GM23338 (cell line): ENCODE results near the gene MMADHC. TPM values are rescaled to one million over a fixed set of nuclear protein-coding genes. Genes with fewer than 3 reads are reported as not detected.
A peak's percentile ranks its signal among the peaks of the same experiment; 100 is the strongest.

Source experiments
- ATAC-seq: fragments of 200-7000 bp; cut with Tn5 transposase; 3 replicates; pipeline ENCODE4 v1.9.1; 2020
- DNase-seq: peaks from one replicate; pipeline ENCODE4 v3.0.0-alpha.2; 2015; ENCODE audit warnings: low spot score
- H2AFZ ChIP-seq: fragments of 200-600 bp; sonication (generic); 2 replicates; pipeline ENCODE4 v1.8.0; 2016; ENCODE audit warnings: antibody characterized with exemption, mild to moderate bottlenecking, moderate library complexity
- H3F3A ChIP-seq: fragments of 200-600 bp; sonication (generic); replicated peaks from 2 replicates; pipeline ENCODE4 v1.8.0; 2017; ENCODE audit warnings: antibody characterized with exemption, mixed run types, low read depth
- H3K27ac ChIP-seq: fragments of 200-600 bp; sonication (generic); 2 replicates; pipeline ENCODE4 v1.6.1; 2016; ENCODE audit warnings: low read depth
- H3K27me3 ChIP-seq: fragments of 200-600 bp; sonication (generic); 2 replicates; pipeline ENCODE4 v1.8.0; 2016; ENCODE audit warnings: mild to moderate bottlenecking, mixed run types, moderate library complexity; ENCODE audit not compliant: insufficient read depth
- H3K36me3 ChIP-seq: fragments of 200-600 bp; sonication (generic); 2 replicates; pipeline ENCODE4 v1.8.0; 2016; ENCODE audit warnings: mild to moderate bottlenecking; ENCODE audit not compliant: insufficient read depth
- H3K4me1 ChIP-seq: fragments of 200-600 bp; sonication (generic); 2 replicates; pipeline ENCODE4 v1.8.0; 2016; ENCODE audit warnings: mild to moderate bottlenecking, moderate library complexity; ENCODE audit not compliant: insufficient read depth
- H3K4me2 ChIP-seq: fragments of 200-600 bp; sonication (generic); 2 replicates; pipeline ENCODE4 v1.7.1; 2017; ENCODE audit warnings: mixed run types
- H3K4me3 ChIP-seq: fragments of 200-600 bp; sonication (generic); 2 replicates; pipeline ENCODE4 v1.6.1; 2016; ENCODE audit warnings: mixed run types
- H3K79me2 ChIP-seq: fragments of 200-600 bp; sonication (generic); replicated peaks from 2 replicates; pipeline ENCODE4 v1.8.0; 2017; ENCODE audit warnings: mild to moderate bottlenecking; ENCODE audit not compliant: insufficient read depth
- H3K9me2 ChIP-seq: fragments of 200-600 bp; sonication (generic); 2 replicates; pipeline ENCODE4 v1.8.0; 2017; ENCODE audit not compliant: insufficient read depth
- H4K20me1 ChIP-seq: fragments of 200-600 bp; sonication (generic); replicated peaks from 2 replicates; pipeline ENCODE4 v1.8.0; 2017; ENCODE audit warnings: mild to moderate bottlenecking; ENCODE audit not compliant: insufficient read depth
- H3K27ac Mint-ChIP-seq: 2 replicates; pipeline ENCODE4 v1.8.0; 2020; ENCODE audit warnings: inconsistent platforms, mild to moderate bottlenecking, moderate library complexity, mixed read lengths
- H3K27me3 Mint-ChIP-seq: 3 replicates; pipeline ENCODE4 v1.8.0; 2022; ENCODE audit warnings: low read depth, mild to moderate bottlenecking, moderate library complexity, mixed read lengths, inconsistent platforms; ENCODE audit not compliant: insufficient read depth, poor library complexity
- H3K36me3 Mint-ChIP-seq: 3 replicates; pipeline ENCODE4 v1.8.0; 2021; ENCODE audit warnings: low read depth, mild to moderate bottlenecking, inconsistent platforms, moderate library complexity, mixed read lengths
- H3K4me1 Mint-ChIP-seq: 3 replicates; pipeline ENCODE4 v1.8.0; 2020; ENCODE audit warnings: mild to moderate bottlenecking, inconsistent platforms, mixed read lengths
- H3K4me3 Mint-ChIP-seq: 3 replicates; pipeline ENCODE4 v1.8.0; 2021; ENCODE audit warnings: moderate library complexity, mild to moderate bottlenecking, inconsistent platforms, mixed read lengths
- H3K9me3 Mint-ChIP-seq: 3 replicates; pipeline ENCODE4 v1.8.0; 2020; ENCODE audit warnings: moderate library complexity, mild to moderate bottlenecking, inconsistent platforms, mixed read lengths
- ETS1 ChIP-seq: IDR thresholded peaks from 2 replicates; pipeline ENCODE4 v1.6.1; 2016; ENCODE audit warnings: antibody characterized with exemption
- NANOG ChIP-seq: IDR thresholded peaks from 2 replicates; pipeline ENCODE4 v1.6.1; 2016; ENCODE audit warnings: antibody characterized with exemption, borderline replicate concordance
- POLR2AphosphoS5 ChIP-seq: IDR thresholded peaks from 2 replicates; pipeline ENCODE4 v1.6.1; 2016; ENCODE audit warnings: antibody characterized with exemption, low read depth
- polyA plus RNA-seq: library from polyadenylated mRNA; unstranded; fragments of >200 nt; fragmentation: Nextera tagmentation; extraction: Ambion mirVana; gene quantifications from 2 replicates; pipeline ENCODE4 v1.2.1, GENCODE V29; 2016
- total RNA-seq: library from RNA; depleted of rRNA; stranded (reverse); fragments of >200 nt; shearing (Covaris generic); gene quantifications from 2 replicates; pipeline ENCODE4 v1.2.3, GENCODE V29; 2014
- TF ChIP-seq, protein P1 (sequence below), 2 experiments: fragments of 200-600 bp in 1 of 2; sonication (generic) in 1 of 2; conservative IDR thresholded peaks; 2 replicates each; pipeline versions ENCODE4 v1.5.1 to v1.6.1; 2016 to 2017; ENCODE audit warnings: antibody characterized with exemption in 2 of 2, low read depth in 2 of 2, mild to moderate bottlenecking in 2 of 2, moderate library complexity in 1 of 2

Gene MMADHC
- total and polyA plus RNA-seq, 2 experiments from 2014 or later, result 135 to 163 TPM

- TF ChIP-seq ETS1 (no peak), NANOG (no peak), POLR2AphosphoS5 (no peak)
- TF ChIP-seq, protein P1, sequence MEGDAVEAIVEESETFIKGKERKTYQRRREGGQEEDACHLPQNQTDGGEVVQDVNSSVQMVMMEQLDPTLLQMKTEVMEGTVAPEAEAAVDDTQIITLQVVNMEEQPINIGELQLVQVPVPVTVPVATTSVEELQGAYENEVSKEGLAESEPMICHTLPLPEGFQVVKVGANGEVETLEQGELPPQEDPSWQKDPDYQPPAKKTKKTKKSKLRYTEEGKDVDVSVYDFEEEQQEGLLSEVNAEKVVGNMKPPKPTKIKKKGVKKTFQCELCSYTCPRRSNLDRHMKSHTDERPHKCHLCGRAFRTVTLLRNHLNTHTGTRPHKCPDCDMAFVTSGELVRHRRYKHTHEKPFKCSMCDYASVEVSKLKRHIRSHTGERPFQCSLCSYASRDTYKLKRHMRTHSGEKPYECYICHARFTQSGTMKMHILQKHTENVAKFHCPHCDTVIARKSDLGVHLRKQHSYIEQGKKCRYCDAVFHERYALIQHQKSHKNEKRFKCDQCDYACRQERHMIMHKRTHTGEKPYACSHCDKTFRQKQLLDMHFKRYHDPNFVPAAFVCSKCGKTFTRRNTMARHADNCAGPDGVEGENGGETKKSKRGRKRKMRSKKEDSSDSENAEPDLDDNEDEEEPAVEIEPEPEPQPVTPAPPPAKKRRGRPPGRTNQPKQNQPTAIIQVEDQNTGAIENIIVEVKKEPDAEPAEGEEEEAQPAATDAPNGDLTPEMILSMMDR (conservative IDR thresholded peaks at IDR 0.05; ENCODE audit: low read depth in 2 of 2), result no peak
Measured at GRCh38 chr2:149562324-149562723, 25.3 kb downstream of the MMADHC start (continued).

DNA sequence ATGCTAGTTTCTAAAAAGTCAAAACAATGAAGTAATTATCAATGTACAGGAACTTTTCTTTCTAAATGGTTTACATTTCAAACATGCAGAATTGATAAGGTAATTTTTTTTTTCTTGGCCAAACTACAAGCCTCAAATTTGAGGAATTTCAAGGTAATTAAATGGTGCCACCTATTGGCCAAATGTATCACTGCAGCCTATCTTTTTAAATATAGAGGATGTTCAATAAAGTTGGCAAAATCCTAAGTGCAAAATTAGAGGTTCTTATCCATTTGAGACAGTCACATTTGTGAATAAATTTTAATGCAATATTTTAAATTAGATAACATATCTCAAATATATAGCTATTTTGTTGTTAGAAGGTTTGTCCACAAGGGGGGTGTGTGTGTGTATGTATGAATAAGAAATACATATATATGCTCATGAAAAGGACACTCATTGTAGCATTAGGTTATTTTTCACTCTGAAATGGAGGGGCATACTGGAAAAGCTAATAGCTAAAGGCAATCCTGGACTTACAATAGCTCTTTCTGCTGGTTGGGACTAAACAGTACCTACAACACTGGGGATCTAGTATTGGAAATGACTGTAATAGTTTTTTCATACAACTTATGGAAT, 26.2 kb downstream of the MMADHC start:
- H3K27ac ChIP-seq, result no peak overlapping the region
- H3K4me2 ChIP-seq, result no peak overlapping the region
- TF ChIP-seq NANOG, result no peak
- TF ChIP-seq, protein P1 (conservative IDR thresholded peaks at IDR 0.05; ENCODE audit: low read depth in 2 of 2), result peak; percentile 67 to 98
- Mint-ChIP-seq H3K36me3 (no peaks in the 10 kb centered on the region), H3K4me3 (no peak overlapping the region), H3K27ac (no peak overlapping the region), H3K4me1 (no peaks in the 10 kb centered on the region), H3K9me3 (no peaks in the 10 kb centered on the region), H3K27me3 (peaks cover 3% of the 10 kb centered on the region)
- H3K27me3 ChIP-seq, result no peaks in the 10 kb centered on the region
- DNase-seq (peak; percentile 66), ATAC-seq (no peak)
- no peaks in the 10 kb centered on the region for H3K79me2 ChIP-seq
- H3F3A ChIP-seq, result no peaks in the 10 kb centered on the region
- no peak overlapping the region for H3K4me3 ChIP-seq
- no peaks in the 10 kb centered on the region for H3K36me3 ChIP-seq
- no peaks in the 10 kb centered on the region for H4K20me1 ChIP-seq
- no peaks in the 10 kb centered on the region for H3K4me1 ChIP-seq
- H2AFZ ChIP-seq, result no peak overlapping the region
- no peaks in the 10 kb centered on the region for H3K9me2 ChIP-seq

DNA sequence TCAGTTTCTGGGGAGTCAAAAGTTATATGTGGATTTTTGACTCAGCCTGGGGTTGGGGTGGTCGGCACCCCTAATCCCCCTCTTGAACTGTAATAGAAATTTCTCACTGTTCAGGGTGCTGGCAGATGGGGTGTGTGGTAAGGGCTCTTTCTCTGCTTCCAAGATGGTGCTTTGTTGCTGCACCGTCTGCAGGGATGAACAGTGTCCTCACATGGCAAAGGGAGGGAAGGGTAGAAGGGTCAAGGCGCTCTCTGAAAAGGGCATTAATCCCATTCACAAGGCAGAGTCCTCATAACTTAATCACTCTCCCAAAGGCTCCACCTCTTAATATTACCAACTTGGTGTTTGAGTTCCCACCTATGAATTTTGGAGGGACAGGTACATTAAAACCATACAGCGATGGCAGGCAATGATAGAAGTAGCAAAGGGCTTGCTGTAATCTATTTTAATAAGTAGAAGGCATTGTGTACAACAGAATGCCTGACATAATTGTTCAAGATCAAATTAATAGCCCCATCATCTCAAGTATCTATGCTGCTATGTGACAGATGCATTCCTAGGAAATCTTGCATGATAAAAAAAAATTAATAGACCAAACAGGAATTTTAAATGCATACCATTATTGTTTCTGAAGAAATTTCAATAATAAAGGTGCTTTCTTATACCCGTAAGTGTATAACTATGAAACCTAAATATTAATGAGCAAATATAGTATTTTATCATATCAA, 28.1 kb downstream of the MMADHC start:
- Histone ChIP-seq H4K20me1 (no peaks in the 10 kb centered on the region), H2AFZ (no peak overlapping the region), H3K36me3 (no peaks in the 10 kb centered on the region), H3K79me2 (no peaks in the 10 kb centered on the region), H3K4me2 (no peak overlapping the region), H3K4me3 (no peak overlapping the region), H3K27ac (no peak overlapping the region), H3F3A (no peaks in the 10 kb centered on the region), H3K9me2 (no peaks in the 10 kb centered on the region), H3K4me1 (no peaks in the 10 kb centered on the region), H3K27me3 (no peaks in the 10 kb centered on the region)
- H3K9me3 Mint-ChIP-seq, result no peaks in the 10 kb centered on the region
- TF ChIP-seq, protein P1 (conservative IDR thresholded peaks at IDR 0.05; ENCODE audit: low read depth in 2 of 2), result peak; percentile 11 to 67; a peak in 3 of 4 replicates
- no peak for TF ChIP-seq POLR2AphosphoS5
- no peaks in the 10 kb centered on the region for H3K4me1 Mint-ChIP-seq
- DNase-seq, result peak; percentile 8
- ATAC-seq, result peak; percentile 79
- H3K27ac Mint-ChIP-seq, result no peak overlapping the region
- no peak overlapping the region for H3K4me3 Mint-ChIP-seq
- peaks cover 3% of the 10 kb centered on the region for H3K27me3 Mint-ChIP-seq
- no peaks in the 10 kb centered on the region for H3K36me3 Mint-ChIP-seq
